OCI-LY7 (cell line): Measurements from ENCODE around the gene SUFU. TPM values are rescaled to one million over a fixed set of nuclear protein-coding genes. Genes with fewer than 3 reads are reported as not detected.

ENCODE experiments used
- BruUV-seq: library from RNA; stranded (reverse); fragments of 400-500 nt; replicated peaks from 2 replicates; lab custom pipeline; 2021; lab: Mats Ljungman, UMichigan
- CTCF ChIA-PET: fragments of 300-600 bp; sonication (Branson Sonifier 250); formaldehyde crosslinking; loops from one replicate; lab custom pipeline; 2022; ENCODE audit warnings: antibody characterized with exemption; ENCODE audit not compliant: unreplicated experiment; lab: Charles Lee
- POLR2A ChIA-PET: fragments of 300-600 bp; sonication (Branson Sonifier 250); formaldehyde crosslinking; loops from one replicate; lab custom pipeline; 2022; ENCODE audit warnings: antibody characterized with exemption; lab: Charles Lee
- DNase-seq: peaks from one replicate; pipeline ENCODE4 v3.0.0-alpha.2; 2015; ENCODE audit warnings: low spot score
- H2AFZ ChIP-seq: fragments of 200-600 bp; sonication (generic), shearing (Covaris generic); 2 replicates; pipeline ENCODE4 v1.6.1; 2014; ENCODE audit warnings: mild to moderate bottlenecking, antibody characterized with exemption, low read length, moderate library complexity
- H3K27ac ChIP-seq: fragments of 200-600 bp; sonication (generic); 2 replicates; pipeline ENCODE4 v1.5.1; 2014; ENCODE audit warnings: mixed run types, low read depth, mild to moderate bottlenecking, moderate library complexity, low read length, inconsistent platforms; ENCODE audit not compliant: poor library complexity, severe bottlenecking
- H3K36me3 ChIP-seq: fragments of 200-600 bp; sonication (generic); 2 replicates; pipeline ENCODE4 v1.6.1; 2014; ENCODE audit warnings: mild to moderate bottlenecking, antibody characterized with exemption, low read length, moderate library complexity, mixed read lengths; ENCODE audit not compliant: insufficient read depth
- H3K4me1 ChIP-seq: fragments of 200-600 bp; sonication (generic); 2 replicates; pipeline ENCODE4 v1.5.1; 2014; ENCODE audit warnings: mild to moderate bottlenecking, low read length; ENCODE audit not compliant: insufficient read depth, poor library complexity, severe bottlenecking
- H3K4me2 ChIP-seq: fragments of 200-600 bp; sonication (generic); 2 replicates; pipeline ENCODE4 v1.6.1; 2014; ENCODE audit warnings: mild to moderate bottlenecking, low read length
- H3K4me3 ChIP-seq: fragments of 200-600 bp; sonication (generic); 2 replicates; pipeline ENCODE4 v1.5.1; 2014; ENCODE audit warnings: mild to moderate bottlenecking, low read depth, low read length; ENCODE audit not compliant: poor library complexity, severe bottlenecking
- H3K79me2 ChIP-seq: fragments of 200-600 bp; sonication (generic); 2 replicates; pipeline ENCODE4 v1.6.1; 2016; ENCODE audit warnings: low read depth, mild to moderate bottlenecking, low read length, moderate library complexity, mixed read lengths; ENCODE audit not compliant: insufficient read depth
- H3K9me2 ChIP-seq: fragments of 200-600 bp; sonication (generic); 2 replicates; pipeline ENCODE4 v1.6.1; 2016; ENCODE audit warnings: mild to moderate bottlenecking, low read length, mixed read lengths; ENCODE audit not compliant: insufficient read depth
- H3K9me3 ChIP-seq: fragments of 200-600 bp; sonication (generic); 2 replicates; pipeline ENCODE4 v1.6.1; 2014; ENCODE audit warnings: mild to moderate bottlenecking, mixed run types, low read length, mixed read lengths
- H4K20me1 ChIP-seq: fragments of 200-600 bp; sonication (generic); 2 replicates; pipeline ENCODE4 v1.6.1; 2014; ENCODE audit warnings: mild to moderate bottlenecking, antibody characterized with exemption, low read length, moderate library complexity, mixed read lengths; ENCODE audit not compliant: insufficient read depth
- CTCF ChIP-seq: fragments of 200-600 bp; sonication (generic); conservative IDR thresholded peaks from 2 replicates; pipeline ENCODE4 v1.5.1; 2014; ENCODE audit warnings: mild to moderate bottlenecking, antibody characterized with exemption, low read length, moderate library complexity, mixed read lengths
- EZH2phosphoT487 ChIP-seq: fragments of 200-600 bp; sonication (generic); IDR thresholded peaks from 2 replicates; pipeline ENCODE4 v1.6.1; 2018; ENCODE audit warnings: low read depth, borderline replicate concordance, mild to moderate bottlenecking, mixed run types, antibody characterized with exemption, low read length, moderate library complexity, mixed read lengths
- intact Hi-C: fragments of 100-400 bp; cut with micrococcal nuclease; formaldehyde crosslinking; loops from one replicate; pipeline ENCODE4 v1.10.0; 2022; ENCODE audit not compliant: unreplicated experiment
- total RNA-seq, 2 experiments: library from RNA; depleted of rRNA in 1 of 2; stranded (reverse); fragments of >200 nt in 1 of 2; shearing (Covaris generic) in 1 of 2; gene quantifications; 2 replicates each; pipeline ENCODE4 v1.2.3, GENCODE V29; 2014 to 2022

The SUFU gene
- total RNA-seq, 2 experiments from 2014 or later: 4.9 to 10.0 TPM

GRCh38 chr10:102644646-102645387, 141.0 kb downstream of the SUFU start:
- H3K9me3 ChIP-seq: no peaks in the 10 kb centered on the region
- H2AFZ ChIP-seq: peak overlapping the region; percentile 16
- H3K79me2 ChIP-seq: peaks cover 53% of the 10 kb centered on the region
- peak overlapping the region; percentile 95 for H3K27ac ChIP-seq
- H3K4me1 ChIP-seq: peaks cover 39% of the 10 kb centered on the region
- TF ChIP-seq EZH2phosphoT487: no peak
- peak; percentile 75 for TF ChIP-seq CTCF
- H3K9me2 ChIP-seq: no peaks in the 10 kb centered on the region
- DNase-seq: peak; percentile 92
- peak overlapping the region; percentile 82 for H3K4me2 ChIP-seq
- CTCF ChIA-PET: interaction anchor here (0.7 to 1.3 kb wide), 3 partner anchors 31 to 69 kb away, joined by 3 to 7 read pairs (median 5); partner anchors contain the start of gene ARL3
- peaks cover 24% of the 10 kb centered on the region; the same call in 1 of the 2 replicates for H3K36me3 ChIP-seq
- H3K4me3 ChIP-seq: peak overlapping the region; percentile 84
- intact Hi-C loops: loop anchor here (5.0 to 10.0 kb wide), 5 partner anchors 193 to 950 kb away; partner anchors contain the start of genes C10orf95, FBXW4, NT5C2 and PPRC1
- POLR2A ChIA-PET: interaction anchor here (0.5 to 2.2 kb wide), 9 partner anchors 16 to 1594 kb away, joined by 3 to 11 read pairs (median 5); partner anchors contain the start of genes ARL3 and SFXN2
- BruUV-seq: no TSS peak
- no peaks in the 10 kb centered on the region for H4K20me1 ChIP-seq

- Histone ChIP-seq H3K27ac (peak overlapping the region; percentile 95), H3K9me2 (no peaks in the 10 kb centered on the region), H3K36me3 (peaks cover 25% of the 10 kb centered on the region; the same call in 1 of the 2 replicates), H3K4me1 (peaks cover 44% of the 10 kb centered on the region), H3K4me3 (peak overlapping the region; percentile 84), H4K20me1 (no peaks in the 10 kb centered on the region), H2AFZ (peak overlapping the region; percentile 14; the same call in 1 of the 2 replicates), H3K79me2 (peaks cover 59% of the 10 kb centered on the region), H3K9me3 (no peaks in the 10 kb centered on the region), H3K4me2 (peak overlapping the region; percentile 82)
- POLR2A ChIA-PET: interaction anchor here (0.7 to 2.2 kb wide), 6 partner anchors 14 to 1594 kb away, joined by 3 to 11 read pairs (median 6); partner anchors contain the start of genes ARL3 and SFXN2
- TF ChIP-seq EZH2phosphoT487: no peak
- TF ChIP-seq CTCF: no peak
- BruUV-seq: no TSS peak
- peak; percentile 67 for DNase-seq
- CTCF ChIA-PET: interaction anchor here (1.3 kb wide), 1 partner anchor 30 kb away, joined by 7 read pairs; no protein-coding TSS in a partner anchor
- intact Hi-C loops: loop anchor here (5.0 to 10.0 kb wide), 4 partner anchors 193 to 951 kb away; partner anchors contain the start of genes C10orf95, FBXW4, NT5C2 and PPRC1
Measured at GRCh38 chr10:102645388-102645740, 141.6 kb downstream of the SUFU start.
